GM19372 (cell line): Measurements from ENCODE around the gene F10.

Source experiments
- ATAC-seq: cut with Tn5 transposase; IDR thresholded peaks from one replicate; pipeline ENCODE4 v1.9.1; 2021; ENCODE audit warnings: mild to moderate bottlenecking, low read depth, moderate library complexity; ENCODE audit not compliant: unreplicated experiment

F10 gene

GRCh38 chr13:113187263-113187669 lies 64.7 kb downstream of the F10 start:
- ATAC-seq: no peak

DNA sequence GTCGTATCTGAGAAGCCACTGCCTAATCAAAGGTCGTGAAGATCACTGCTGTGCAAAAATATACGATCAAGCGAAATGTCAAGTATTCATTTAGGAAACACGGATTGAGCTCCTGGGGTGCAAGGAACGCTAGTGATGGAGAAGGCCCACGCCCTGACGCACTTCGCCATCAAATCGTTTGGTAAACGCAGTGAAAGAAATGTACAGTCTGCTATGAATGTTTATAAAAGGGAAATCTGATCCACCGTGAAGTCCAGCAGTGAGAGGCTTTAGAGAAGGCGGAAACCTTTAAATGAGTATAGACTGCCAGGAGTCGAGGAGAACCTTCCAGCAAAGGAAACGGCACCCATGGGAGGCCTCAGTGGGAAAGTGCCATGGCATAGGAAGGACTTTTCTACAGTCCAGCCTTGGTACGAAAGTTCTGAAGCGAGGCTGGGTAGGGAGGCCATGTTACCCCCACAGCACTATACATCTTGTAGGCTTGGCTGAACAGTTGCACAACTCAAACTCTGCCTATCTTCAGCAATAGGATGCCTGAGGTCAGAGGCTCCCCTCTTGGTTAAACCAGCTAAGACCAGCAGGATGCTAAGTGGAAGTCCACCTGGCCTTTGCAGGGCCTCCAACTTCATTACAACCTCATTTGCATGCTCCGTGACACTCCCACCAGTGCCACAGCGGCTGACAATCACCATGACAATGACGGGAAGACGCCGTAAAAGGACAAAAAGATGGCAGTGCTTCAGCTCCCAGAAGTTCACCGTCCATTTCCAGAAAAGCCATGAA lies 65.5 kb downstream of the F10 start:
- ATAC-seq: no peak

GRCh38 chr13:113190181-113190580 lies 67.6 kb downstream of the F10 start:
- ATAC-seq: no peak

DNA sequence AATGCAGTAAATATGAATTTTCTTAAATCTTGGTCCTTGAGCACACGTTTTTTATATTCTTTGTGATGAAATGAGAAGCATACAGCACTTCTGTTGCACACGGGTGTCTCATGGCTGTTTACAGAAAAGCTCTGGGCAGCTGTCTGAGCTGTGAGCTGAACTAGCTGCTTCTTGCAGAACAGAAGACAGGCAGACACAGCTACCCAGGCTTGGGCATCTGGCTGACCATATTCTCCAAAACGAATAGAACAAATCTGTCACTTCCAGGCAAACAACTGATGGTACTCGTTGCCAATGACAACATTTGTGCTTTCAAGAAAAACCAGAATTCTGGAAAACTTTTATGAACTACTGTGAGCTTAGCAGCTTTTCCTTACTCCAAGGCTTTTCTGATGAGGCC lies 69.7 kb downstream of the F10 start:
- ATAC-seq: no peak

GRCh38 chr13:113192902-113193301 lies 70.3 kb downstream of the F10 start:
- no peak for ATAC-seq

DNA sequence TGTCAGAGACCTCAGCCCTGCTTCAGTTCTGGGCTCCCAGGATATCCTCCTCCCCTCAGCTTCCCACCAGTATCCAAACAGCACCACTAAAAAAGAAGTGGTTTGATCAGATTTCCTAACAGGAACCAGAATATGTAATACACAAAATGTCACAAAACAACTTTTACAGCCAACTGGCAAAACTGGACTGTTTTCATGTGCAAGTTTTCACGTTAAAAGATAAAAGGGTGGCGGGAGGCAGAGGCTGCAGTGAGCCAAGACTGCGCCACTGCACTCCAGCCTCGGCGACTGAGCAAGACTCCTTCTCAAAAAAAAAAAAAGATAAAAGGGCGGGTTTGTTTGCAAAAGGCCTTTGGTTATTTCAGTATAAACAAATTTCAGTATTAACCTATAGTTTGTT lies 72.8 kb downstream of the F10 start:
- ATAC-seq: no peak

DNA sequence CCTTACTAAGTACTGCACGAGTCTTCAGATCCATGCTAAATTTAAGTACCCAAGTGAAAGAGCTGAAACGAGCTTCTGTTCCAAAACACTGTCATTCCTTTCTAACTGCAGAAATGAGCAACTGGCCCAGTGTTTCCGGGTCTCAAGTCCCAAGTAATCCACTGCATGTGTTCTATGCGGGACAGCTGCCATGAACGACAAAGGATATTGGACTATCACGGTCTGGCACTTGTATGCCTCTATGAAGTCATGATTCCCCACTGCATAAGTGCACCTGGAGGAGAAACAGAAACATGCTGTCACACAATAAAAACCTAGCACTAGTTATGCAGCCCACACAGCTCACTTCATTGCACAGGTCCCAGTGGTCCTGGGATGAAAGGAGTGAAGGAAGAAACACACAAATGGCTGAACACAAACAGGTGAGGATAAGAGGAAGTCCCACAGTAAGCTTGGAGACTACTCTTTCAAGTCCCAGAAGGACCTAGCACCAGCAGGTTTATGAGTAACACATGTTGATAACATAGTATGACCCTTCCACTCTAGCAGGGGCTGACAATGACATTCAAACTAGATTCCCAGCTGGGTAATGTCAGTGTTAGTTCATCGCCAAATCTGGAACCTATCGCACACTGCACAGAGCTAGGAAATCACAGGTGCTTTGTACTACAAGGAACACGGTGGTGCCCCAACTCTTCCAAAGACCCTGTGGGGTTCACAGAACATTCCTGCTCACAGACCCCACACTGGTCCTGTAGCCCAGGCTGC lies 74.6 kb downstream of the F10 start:
- ATAC-seq: no peak
